ENCODE results near the gene SLC4A3. TPM values are rescaled to one million over a fixed set of nuclear protein-coding genes. Genes with fewer than 3 reads are reported as not detected.

SLC4A3 gene
- total and polyA plus RNA-seq, 2 of the 8 experiments (the other 6 are each of a cell fraction or from before 2014, with no cell fraction given), result 4.8 to 7.4 TPM

DNA sequence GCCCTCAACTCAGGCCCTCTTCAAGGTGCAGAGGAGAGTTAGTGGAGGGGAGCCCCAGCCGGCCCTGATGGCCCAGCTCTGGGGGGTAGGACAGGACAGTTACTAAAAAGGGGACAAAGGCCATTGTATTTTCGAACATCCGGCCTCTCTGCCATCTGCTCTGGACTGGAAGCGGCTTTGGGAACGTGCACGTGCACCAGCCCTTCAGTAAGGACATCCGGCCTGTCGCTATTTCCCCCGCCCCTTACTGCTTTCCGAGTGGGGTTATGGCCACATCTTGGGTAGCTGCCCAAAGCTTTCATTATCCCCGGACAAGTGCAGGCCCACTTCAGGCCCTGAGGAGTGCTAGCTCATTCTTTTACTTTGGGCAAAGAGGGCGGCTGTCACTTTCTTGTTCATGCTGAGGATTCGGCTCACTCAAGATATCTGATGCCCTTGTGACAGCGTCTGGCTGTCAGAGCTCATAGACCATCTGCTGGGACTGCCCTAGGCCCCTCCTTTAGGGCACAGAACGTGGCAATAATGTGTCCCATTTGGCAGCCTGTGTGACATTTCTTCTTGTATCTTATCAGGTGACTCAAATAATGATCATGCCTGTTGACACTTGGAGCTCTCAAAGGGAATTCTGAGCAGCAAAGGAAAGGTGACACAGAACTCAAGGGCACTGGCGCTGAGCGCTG is 17.5 kb downstream of the SLC4A3 start (continued):
- TF ChIP-seq, protein P1, sequence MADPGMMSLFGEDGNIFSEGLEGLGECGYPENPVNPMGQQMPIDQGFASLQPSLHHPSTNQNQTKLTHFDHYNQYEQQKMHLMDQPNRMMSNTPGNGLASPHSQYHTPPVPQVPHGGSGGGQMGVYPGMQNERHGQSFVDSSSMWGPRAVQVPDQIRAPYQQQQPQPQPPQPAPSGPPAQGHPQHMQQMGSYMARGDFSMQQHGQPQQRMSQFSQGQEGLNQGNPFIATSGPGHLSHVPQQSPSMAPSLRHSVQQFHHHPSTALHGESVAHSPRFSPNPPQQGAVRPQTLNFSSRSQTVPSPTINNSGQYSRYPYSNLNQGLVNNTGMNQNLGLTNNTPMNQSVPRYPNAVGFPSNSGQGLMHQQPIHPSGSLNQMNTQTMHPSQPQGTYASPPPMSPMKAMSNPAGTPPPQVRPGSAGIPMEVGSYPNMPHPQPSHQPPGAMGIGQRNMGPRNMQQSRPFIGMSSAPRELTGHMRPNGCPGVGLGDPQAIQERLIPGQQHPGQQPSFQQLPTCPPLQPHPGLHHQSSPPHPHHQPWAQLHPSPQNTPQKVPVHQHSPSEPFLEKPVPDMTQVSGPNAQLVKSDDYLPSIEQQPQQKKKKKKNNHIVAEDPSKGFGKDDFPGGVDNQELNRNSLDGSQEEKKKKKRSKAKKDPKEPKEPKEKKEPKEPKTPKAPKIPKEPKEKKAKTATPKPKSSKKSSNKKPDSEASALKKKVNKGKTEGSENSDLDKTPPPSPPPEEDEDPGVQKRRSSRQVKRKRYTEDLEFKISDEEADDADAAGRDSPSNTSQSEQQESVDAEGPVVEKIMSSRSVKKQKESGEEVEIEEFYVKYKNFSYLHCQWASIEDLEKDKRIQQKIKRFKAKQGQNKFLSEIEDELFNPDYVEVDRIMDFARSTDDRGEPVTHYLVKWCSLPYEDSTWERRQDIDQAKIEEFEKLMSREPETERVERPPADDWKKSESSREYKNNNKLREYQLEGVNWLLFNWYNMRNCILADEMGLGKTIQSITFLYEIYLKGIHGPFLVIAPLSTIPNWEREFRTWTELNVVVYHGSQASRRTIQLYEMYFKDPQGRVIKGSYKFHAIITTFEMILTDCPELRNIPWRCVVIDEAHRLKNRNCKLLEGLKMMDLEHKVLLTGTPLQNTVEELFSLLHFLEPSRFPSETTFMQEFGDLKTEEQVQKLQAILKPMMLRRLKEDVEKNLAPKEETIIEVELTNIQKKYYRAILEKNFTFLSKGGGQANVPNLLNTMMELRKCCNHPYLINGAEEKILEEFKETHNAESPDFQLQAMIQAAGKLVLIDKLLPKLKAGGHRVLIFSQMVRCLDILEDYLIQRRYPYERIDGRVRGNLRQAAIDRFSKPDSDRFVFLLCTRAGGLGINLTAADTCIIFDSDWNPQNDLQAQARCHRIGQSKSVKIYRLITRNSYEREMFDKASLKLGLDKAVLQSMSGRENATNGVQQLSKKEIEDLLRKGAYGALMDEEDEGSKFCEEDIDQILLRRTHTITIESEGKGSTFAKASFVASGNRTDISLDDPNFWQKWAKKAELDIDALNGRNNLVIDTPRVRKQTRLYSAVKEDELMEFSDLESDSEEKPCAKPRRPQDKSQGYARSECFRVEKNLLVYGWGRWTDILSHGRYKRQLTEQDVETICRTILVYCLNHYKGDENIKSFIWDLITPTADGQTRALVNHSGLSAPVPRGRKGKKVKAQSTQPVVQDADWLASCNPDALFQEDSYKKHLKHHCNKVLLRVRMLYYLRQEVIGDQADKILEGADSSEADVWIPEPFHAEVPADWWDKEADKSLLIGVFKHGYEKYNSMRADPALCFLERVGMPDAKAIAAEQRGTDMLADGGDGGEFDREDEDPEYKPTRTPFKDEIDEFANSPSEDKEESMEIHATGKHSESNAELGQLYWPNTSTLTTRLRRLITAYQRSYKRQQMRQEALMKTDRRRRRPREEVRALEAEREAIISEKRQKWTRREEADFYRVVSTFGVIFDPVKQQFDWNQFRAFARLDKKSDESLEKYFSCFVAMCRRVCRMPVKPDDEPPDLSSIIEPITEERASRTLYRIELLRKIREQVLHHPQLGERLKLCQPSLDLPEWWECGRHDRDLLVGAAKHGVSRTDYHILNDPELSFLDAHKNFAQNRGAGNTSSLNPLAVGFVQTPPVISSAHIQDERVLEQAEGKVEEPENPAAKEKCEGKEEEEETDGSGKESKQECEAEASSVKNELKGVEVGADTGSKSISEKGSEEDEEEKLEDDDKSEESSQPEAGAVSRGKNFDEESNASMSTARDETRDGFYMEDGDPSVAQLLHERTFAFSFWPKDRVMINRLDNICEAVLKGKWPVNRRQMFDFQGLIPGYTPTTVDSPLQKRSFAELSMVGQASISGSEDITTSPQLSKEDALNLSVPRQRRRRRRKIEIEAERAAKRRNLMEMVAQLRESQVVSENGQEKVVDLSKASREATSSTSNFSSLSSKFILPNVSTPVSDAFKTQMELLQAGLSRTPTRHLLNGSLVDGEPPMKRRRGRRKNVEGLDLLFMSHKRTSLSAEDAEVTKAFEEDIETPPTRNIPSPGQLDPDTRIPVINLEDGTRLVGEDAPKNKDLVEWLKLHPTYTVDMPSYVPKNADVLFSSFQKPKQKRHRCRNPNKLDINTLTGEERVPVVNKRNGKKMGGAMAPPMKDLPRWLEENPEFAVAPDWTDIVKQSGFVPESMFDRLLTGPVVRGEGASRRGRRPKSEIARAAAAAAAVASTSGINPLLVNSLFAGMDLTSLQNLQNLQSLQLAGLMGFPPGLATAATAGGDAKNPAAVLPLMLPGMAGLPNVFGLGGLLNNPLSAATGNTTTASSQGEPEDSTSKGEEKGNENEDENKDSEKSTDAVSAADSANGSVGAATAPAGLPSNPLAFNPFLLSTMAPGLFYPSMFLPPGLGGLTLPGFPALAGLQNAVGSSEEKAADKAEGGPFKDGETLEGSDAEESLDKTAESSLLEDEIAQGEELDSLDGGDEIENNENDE (IDR thresholded peaks at IDR 0.05; ENCODE audit: insufficient replicate concordance, low read length), result no peak
- TF ChIP-seq HDAC2 (IDR thresholded peaks at IDR 0.05; ENCODE audit: borderline replicate concordance in 1 of 2, low read depth in 2 of 2, low read length in 2 of 2) (no peak), TAF1 (IDR thresholded peaks at IDR 0.05; ENCODE audit: low read depth, low read length) (no peak), RFX5 (IDR thresholded peaks at IDR 0.05; ENCODE audit: borderline replicate concordance, low read depth, low read length) (no peak), PHF8 (conservative IDR thresholded peaks at IDR 0.05; ENCODE audit: low read depth, low read length) (no peak), POLR2AphosphoS5 (IDR thresholded peaks at IDR 0.05; ENCODE audit: low read depth, low read length) (no peak), JUND (IDR thresholded peaks at IDR 0.05; ENCODE audit: low read length) (no peak), SP1 (IDR thresholded peaks at IDR 0.05; ENCODE audit: low read depth, low read length) (no peak), POU5F1 (IDR thresholded peaks at IDR 0.05; ENCODE audit: low read depth, low read length) (no peak)
- TF ChIP-seq, protein P2, sequence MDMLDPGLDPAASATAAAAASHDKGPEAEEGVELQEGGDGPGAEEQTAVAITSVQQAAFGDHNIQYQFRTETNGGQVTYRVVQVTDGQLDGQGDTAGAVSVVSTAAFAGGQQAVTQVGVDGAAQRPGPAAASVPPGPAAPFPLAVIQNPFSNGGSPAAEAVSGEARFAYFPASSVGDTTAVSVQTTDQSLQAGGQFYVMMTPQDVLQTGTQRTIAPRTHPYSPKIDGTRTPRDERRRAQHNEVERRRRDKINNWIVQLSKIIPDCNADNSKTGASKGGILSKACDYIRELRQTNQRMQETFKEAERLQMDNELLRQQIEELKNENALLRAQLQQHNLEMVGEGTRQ (IDR thresholded peaks at IDR 0.05; ENCODE audit: low read length), result no peak
